Amniotic epithelial cell (primary cell): Measurements from ENCODE around the gene TIMP2.

ENCODE experiments used
- DNase-seq: peaks from one replicate; pipeline ENCODE4 v3.0.0-alpha.2; 2010; ENCODE audit warnings: low read depth

The TIMP2 gene

DNA sequence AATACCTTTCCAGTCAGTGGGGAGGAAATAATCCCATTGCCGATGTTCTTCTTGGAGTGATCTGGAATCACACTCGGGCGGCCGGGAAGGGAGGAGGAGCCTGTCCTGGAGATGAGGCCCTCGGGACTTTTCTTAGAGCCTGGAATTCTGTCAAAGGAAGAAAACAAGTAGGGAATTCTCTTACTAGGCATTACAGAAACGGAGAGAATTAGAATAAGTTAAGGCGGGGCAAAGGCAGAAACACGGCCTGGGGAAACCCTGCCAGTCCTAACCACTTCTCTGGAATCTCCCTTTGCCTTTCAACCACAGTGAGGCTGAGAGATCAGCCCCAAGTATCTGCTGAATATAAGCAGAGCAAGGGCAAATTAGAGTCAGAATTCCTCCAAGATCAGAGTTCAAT is 112.3 kb downstream of the TIMP2 start:
- no peak for DNase-seq

- peak; percentile 61 for DNase-seq
These were observed 117.0 kb downstream of the TIMP2 start for GRCh38 chr17:78808163-78808562.

DNA sequence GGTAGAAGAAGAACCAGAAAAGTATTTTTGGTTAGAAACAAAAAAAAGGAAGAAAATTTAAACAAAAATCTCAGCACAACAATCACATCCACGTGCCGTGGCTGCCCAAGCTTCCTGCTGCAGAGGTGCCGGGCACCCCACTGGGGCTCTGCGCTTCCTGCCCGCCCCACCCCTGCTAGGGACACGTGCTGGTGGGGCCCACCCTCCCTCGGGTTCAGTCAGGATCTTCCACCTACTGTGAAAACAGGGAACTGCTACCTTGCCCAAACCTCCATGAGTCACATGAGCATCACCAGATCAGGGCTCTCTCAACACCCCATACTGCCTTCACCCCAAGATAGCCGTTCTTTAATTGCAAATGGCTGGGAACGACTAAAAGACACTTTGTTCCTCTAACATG is 118.7 kb downstream of the TIMP2 start:
- DNase-seq = no peak

GRCh38 chr17:78805301-78805700 is 119.9 kb downstream of the TIMP2 start:
- no peak for DNase-seq

GRCh38 chr17:78804777-78805176 is 120.4 kb downstream of the TIMP2 start:
- DNase-seq = no peak

- DNase-seq = no peak
These were observed 121.9 kb downstream of the TIMP2 start for GRCh38 chr17:78803186-78803845.
